Measurements from ENCODE around the gene VSTM2B.

Gene VSTM2B

DNA sequence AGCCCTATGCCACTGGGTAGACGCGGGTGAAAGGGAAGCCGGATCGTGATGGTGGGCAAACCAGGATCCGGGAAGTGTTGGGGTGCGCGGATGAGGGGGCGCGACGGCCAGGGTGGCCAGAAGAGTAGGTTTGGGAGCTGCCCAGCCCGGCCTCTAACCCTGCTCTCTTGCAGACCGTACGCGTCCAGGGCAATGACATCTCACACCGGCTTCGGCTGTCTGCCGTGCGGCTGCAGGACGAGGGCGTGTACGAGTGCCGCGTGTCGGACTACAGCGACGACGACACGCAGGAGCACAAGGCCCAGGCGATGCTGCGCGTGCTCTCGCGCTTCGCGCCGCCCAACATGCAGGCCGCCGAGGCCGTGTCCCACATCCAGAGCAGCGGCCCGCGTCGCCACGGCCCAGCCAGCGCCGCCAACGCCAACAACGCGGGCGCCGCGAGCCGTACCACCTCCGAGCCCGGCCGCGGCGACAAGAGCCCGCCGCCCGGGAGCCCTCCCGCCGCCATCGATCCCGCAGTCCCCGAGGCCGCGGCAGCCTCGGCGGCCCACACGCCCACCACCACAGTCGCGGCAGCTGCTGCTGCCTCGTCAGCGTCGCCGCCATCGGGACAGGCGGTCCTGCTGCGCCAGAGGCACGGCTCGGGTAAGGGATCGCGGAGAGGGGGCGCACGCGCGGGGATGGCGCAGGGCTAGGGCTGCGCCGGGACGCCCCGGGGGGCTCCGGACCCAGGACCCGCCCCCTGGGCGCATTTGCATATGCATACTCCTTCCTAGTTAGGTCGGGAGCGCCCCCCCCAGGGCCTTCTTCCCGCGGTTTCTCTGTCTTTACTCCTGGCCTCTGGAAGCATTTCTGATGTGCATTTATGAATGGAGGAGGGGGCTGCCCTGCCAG, 4.1 kb downstream of the VSTM2B start:
- no peak for DNase-seq (ENCODE audit: low read depth in 1 of 2, low spot score in 1 of 2)

DNA sequence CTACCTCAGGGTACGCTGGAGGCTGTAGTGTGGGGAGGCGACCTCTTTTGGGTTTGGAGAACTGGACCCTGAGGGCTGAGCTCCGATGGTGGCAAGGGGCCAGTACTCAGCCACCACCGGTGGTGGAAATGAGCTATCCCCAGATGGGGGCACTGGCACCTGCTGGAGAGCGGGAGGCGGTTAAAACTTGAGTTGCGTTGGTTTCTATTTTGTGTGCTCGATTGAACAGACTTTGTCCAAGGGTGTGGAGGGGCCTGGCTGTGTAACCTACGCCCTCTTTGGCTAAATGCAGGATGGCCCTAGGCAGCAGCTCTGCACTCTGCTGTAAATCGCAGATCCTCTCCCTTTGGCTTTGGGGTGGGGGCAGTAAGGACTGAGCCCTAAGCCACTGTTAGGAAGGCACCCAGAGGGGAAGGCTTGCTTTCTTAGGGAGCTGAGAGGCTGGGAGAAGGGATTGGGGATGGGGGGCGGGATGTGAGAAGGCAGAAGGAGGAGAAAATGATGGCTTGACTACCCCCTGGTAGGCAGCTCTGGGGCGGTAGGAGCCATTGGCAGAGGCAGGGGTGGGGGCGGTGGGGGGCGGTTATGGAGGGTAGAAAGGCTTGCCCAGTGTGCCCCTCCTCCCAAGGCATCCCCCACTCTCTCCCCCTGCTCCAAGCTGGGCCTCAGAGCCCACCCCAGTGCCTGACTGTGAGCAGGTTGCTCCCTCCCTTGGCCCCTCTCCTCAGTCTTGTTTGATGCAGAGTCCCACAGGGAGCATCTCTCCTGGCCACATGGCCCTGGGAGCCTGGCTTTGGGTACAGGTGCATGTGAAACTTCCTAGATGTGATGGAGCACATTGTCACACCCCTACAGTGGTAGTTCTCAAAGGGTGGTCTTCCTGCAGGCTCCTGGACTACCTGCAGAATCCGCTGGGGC, 5.0 kb downstream of the VSTM2B start:
- no peak for DNase-seq (ENCODE audit: low read depth in 1 of 2, low spot score in 1 of 2)

DNA sequence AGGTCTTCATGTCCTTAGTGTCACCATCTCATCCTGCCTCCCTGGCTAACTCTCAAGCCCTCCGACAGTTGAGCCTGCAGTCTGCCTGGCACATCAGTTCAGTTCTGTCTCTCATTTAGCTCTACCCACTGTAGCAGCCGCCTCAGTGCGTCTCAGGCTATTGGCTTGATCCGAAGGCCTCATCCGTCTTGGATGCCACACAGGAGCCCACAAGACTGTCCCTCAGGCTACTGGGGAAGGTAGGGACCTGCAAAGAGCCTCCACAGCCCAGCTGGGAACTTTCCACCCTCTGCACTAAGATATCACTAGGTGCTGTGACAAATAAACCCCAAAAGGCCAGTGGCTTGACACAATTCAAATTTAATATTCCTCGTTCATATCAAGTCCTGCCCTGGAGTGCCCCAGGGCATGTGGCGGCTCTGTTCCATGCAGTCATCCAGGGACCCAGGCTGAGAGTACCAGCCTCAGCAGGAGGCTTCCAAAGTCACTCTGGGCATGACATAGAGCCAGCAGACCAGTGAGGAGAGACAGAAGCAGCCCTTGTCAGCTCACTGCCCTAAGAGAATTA, 5.7 kb downstream of the VSTM2B start:
- DNase-seq (ENCODE audit: low read depth in 1 of 2, low spot score in 1 of 2), result no peak

DNA sequence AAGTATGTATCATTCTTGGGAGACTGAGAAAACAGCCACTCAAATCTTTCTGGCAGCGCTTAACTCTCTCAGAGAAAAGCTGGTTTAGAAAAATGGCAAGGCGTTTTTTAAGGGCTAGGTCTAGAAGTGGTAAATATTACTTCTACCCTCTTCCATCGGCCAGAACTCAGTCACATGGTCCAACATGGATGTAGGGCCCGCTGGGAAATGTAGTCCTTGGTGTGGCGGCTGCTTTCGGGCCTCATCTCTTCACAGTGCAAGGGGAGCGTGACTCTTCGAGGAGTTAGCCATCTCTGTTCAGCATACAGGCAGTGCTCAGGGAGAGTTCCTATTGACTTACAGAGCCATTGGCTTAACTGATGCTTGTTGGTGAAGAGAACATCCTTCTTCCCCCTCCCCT, 6.3 kb downstream of the VSTM2B start:
- no peak for DNase-seq (ENCODE audit: low read depth in 1 of 2, low spot score in 1 of 2)

DNA sequence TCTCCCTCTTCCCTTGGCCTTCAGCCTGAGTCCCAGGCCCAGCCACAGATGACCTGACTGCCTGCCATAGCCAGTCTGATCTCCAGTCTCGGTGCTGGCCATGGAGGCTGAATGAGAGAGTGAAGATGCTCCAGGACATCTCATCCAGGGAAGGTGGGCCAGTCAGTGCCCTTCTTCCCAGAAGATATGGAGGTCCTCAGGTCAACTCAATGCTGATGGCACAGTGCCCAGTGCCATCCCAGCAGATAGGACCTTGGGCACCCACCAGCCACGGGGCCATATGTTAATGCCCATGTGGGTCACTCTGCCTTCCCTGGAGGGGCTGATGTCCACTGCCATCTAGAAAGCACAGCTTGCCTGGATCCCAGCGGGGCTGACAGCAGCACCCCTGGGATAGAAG, 7.2 kb downstream of the VSTM2B start:
- no peak for DNase-seq (ENCODE audit: low read depth in 1 of 2, low spot score in 1 of 2)

DNA sequence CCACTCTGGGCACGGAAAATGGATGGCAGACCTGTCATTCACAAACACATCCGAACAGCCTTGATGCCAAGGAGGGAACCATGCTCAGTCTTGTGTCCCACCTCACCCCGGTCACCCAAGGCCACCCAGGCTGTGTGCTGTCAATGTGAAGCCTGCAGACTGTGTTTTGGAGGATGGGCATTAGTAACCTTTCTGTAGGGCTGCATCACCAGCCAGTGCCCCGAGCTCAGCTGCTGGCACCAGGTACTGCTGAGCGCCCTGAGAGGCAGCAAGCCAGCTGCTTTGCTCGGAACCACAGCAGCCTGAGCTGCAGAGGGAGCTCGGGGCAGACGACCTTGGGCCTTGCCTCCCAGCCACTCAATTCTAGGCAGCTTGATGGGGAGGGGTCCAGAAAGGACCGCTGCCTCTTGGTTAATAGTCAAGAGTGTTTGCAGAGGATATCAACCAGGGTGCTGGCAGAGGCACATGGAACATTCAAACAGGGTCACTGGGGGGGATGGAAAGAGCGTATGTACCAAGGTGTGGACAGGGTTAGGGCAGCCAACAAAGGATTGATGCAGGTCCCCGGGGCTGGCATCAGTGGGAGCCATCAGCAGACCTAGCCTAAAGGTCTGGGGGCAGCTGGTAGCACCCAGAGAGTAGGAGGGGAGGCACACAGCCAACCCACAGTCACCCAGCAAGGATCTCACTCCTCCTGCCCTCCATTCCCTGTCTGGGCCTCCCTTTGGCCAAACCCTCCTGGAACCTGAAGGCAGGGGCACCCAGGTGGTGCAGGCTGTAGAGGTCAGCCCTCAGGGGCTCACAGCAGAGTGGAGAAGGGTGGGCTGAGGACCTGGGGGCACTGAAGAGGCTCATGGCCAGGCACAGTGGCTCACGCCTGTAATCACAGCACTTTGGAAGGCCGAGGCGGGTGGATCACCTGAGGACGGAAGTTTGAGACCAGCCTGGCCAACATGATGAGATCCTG, 8.1 kb downstream of the VSTM2B start:
- no peak for DNase-seq (ENCODE audit: low read depth in 1 of 2, low spot score in 1 of 2)

DNA sequence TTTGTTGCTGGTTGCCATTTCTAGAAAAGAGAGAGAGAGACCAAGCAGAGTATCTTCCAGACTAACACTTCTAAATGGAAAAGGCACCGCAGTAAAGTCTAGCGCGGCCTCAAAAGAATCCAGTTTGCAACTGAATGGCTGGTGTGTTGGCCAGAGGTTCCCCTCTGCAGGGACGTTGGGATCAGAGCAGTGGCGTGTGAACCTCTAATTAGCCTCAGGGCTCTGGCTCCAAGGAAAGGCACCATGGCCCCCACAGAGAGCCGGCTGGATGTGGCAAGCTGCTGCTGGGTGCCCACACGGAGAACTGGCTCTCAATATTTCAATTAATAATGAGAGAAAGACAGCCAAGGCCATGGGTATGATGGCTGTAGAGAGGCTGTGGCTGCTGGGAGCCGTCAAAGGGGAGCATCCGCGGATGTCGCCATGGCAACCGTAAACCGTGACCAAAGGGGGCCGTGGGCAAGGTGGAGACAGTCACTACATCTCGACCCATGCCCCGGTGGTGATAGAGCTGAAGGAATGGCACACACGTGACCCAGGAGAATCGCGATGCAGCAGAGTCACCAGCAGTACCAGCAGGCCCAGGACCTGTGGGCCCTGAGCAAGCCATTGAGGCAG, 9.5 kb downstream of the VSTM2B start:
- no peak for DNase-seq (ENCODE audit: low read depth in 1 of 2, low spot score in 1 of 2)

DNA sequence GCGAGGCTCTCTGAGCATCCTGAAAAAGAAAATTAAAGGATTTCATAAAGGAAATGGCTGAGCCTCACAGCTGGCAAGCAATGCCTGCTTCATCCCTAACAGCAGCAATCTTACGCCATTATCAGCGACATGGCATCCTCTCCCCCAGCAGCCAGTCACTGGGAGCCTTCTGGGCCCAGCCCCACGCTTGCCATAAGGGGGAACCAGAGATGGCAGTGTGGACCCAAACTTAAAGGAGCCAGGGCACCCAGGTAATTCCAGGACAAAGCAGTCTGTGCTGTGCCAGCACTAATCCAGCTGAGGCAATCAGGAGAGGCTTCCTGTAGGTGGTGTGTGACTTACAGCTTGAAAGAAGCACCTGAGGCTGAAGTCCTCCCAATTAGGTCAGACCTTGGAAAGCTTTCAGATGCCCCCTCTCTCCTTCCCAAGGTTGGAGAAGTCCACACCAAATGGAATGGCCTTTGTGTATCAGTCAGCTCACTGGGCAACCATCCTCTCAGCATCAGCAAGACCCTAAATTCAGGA, 10.3 kb downstream of the VSTM2B start:
- no peak for DNase-seq (ENCODE audit: low read depth in 1 of 2, low spot score in 1 of 2)

DNA sequence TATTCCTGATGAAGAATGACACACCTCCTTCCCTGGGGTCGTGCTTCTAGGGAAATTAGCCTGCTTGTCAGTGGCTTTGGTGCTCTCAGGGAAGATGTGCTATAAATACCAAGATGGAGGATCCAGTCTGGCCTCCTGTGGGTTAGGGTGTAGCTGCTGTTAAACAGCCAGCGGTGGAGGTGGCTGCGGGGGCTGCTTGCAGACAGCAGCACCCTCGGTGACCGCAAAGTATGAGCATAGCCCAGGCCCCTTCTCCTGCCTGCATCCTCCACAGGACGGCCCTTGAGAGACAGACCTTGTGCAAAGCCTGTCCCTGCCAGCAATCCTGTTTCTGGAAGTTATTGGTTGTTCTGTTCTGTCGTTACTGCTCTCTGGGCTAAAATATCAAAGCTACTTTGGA, 11.4 kb downstream of the VSTM2B start:
- no peak for DNase-seq (ENCODE audit: low read depth in 1 of 2, low spot score in 1 of 2)

DNA sequence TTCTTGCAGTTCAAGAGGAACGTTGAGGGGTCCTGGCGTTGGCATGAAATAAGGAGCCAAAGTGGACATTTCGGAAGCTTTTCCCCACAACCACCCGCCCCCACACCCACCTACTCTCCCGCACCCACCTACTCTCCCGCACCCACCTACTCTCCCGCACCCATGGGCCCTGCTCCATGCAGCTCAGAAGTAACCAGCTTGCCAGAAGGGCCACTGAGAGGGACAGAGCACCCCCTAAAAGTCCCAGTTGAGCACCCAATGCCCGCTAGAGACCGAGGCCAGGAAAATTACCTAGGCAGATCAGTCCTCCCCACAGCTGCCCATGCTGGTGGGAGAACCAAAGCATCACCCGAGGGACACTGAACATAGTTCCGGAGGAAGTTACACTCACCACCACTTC, 11.8 kb downstream of the VSTM2B start:
- DNase-seq (ENCODE audit: low read depth in 1 of 2, low spot score in 1 of 2), result no peak

DNA sequence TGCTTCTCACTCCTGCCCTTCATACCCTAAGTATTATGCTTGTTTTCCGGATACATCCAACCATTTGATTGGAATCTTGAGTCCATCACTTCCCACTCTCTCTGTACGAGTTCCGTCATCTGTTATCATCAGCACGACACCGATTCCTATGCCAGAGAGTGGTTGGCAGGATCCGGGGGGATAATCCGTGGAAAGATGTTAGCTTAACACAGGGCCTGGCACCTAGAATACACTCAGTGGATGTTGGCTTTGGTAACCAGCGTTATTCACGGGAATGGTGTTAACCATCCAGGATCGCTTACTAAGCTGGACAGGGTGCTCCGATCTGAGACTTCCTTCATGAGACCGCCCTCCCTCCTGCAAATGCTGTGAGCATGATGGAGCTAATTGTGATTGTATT, 12.4 kb downstream of the VSTM2B start:
- DNase-seq (ENCODE audit: low read depth in 1 of 2, low spot score in 1 of 2), result no peak

DNA sequence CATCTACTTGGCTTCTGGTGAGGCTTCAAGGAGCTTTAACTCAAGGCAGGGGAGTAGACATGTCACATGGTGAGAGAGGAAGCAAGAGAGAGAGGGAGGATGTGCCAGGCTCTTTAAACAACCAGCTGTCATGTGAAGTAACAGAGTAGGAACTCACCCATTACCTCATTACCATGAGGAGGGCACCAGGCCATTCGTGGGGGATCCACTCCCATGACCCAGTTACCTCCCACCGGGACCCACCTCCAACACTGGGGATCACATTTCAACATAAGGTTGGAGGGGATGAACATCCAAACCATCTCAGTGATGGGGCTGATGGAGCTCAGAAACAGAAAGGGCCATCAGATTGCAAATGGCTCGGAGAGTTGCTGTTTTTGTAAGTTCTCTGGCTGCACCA, 12.9 kb downstream of the VSTM2B start:
- no peak for DNase-seq (ENCODE audit: low read depth in 1 of 2, low spot score in 1 of 2)

DNA sequence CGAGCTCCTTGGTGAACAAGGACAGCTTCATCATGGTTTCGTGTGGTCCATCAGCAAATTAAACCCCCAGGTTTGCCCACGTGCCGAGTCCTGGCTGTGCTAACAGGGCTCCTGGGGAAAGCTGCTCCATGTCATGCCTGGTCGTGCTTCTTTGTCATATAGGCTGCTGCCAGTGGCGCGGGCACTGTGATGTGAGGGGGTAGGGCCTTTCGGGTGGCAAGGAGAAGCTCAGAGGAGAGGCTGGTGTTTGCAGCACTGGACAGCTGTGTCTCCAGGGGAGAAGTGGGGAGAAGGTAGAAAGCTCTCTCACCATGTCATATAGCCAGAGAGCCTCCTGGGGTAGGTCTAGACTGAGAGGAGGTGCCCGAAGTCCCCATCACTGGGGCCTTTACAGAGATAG, 13.3 kb downstream of the VSTM2B start:
- no peak for DNase-seq (ENCODE audit: low read depth in 1 of 2, low spot score in 1 of 2)

DNA sequence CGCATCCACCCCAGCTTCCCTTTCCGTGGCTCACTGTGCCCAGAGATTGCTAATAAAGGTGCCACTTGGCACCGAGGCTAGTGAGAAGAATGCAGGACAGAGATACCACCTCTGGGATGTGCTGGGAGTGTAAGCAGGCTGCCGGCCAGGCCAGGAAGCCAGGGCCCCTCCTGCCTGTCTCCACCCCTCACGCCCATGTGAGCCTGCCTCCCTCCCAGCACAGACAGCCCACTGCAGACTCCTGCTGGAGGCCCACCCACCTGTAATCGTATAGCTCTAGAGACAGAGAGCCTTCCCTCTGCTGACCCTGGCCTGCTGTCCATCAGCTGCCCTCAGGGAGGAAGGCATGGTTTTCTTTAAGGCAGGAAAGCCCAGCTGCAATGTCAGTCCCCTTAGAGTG, 13.9 kb downstream of the VSTM2B start:
- DNase-seq (ENCODE audit: low read depth in 1 of 2, low spot score in 1 of 2), result no peak

DNA sequence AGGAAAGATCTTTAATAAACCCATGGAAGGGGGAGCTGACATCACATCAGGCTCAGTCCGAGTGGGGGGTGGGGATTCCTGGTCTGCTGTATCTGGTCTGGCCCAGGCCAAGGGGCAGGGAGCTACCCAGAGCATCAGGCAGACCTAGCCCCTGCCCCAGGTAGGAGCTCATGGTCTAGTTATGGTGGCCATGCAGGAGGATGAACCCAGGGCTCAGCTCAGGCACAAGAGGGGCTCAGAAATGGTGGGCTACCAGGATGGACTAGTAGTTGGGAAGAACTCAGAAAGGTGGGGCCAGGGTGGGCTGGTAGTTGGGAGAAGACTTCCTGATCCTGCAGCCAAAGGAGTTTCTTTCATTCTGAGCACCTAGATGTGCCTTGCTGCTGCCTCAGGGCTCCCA, 14.3 kb downstream of the VSTM2B start:
- no peak for DNase-seq (ENCODE audit: low read depth in 1 of 2, low spot score in 1 of 2)

DNA sequence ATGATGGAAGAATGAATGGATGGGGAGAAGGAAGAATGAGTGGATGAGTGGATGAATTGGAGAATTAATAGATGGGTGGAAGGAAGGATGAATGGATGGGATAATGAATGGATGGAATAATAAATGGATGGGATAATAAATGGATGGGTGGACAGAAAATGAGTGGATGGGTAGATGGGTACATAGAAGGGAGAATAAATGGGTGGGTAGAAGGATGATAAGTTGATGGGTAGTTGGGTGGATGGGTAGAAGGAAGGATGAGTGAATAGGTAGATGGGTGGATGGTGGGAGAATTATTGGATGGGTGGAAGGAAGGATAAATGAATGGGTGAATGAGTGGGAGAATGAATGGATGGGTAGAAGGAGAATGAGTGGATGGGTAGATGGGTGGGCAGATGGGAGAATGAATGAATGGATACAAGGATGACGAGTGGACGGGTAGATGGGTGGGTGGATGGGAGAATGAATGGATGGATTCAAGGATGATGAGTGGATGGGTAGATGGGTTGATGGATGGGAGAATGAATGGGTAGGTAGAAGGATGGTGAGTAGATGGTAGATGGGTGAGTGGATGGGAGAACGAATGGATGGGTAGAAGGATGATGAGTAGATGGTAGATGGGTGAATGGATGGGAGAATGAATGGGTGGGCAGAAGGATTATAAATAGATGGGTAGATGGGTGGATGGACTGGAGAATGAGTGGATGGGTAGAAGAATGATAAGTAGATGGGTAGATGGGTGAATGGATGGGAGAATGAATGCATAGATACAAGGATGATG, 15.9 kb downstream of the VSTM2B start:
- no peak for DNase-seq (ENCODE audit: low read depth in 1 of 2, low spot score in 1 of 2)

DNA sequence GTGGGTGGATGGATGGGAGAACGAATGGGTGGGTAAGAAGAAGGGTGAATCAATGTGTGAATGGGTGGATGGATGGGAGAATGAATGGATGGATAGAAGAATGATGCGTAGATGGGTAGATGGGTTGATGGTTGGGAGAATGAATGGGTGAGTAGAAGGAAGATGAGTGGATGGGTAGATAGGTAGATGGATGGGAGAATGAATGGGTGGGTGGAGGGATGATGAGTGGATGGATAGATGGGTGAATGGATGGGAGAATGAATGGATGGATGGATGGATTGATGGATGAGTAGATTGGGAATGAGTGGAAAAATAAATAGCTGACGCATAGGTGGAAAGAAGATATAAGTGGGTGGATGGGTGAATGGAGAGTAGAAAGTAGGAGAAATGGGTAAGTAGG, 16.5 kb downstream of the VSTM2B start:
- DNase-seq (ENCODE audit: low read depth in 1 of 2, low spot score in 1 of 2), result no peak

DNA sequence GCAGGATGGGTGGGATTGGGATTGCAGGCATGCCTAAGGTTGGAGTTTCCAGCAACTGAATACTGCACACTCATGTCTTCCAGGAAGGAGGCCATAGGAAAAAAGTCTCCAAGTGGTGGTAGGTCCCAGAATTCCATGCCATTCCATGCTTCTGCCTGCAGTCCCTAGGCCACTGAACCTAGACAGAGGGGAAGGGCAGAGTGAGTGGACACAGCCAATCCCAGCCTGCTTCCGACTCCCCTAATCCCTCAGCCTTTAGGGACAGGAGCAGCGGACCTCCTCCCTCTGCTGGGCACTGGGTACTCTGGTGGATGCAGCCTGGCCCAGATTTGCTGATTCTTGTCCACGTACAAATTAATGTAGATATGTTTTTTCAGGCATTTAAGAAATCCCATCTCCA, 17.0 kb downstream of the VSTM2B start:
- no peak for DNase-seq (ENCODE audit: low read depth in 1 of 2, low spot score in 1 of 2)

DNA sequence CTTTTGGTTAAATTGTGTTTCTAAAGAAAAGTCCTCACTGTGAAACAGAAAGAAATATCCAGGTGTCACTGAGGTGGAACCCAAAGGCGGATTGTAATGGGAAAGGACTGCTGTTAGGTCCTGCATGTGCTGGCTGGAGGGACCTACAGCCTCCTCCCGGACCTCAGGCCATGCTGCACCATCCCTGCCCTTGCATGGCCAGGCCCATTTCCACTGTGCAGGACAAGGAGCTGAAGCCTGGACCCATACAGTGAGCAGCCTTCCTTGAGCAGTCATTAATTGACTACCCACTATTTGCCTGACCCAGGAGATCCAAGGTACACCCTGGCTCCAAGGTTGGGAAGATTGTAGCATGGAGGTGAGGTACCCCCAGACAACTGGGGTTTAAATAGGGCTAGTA, 17.6 kb downstream of the VSTM2B start:
- no peak for DNase-seq (ENCODE audit: low read depth in 1 of 2, low spot score in 1 of 2)
